ENCODE data around the gene CYP27C1.
"Not testable (repeated sequence)": the region's sequence is repeated elsewhere in the genome, so short reads cannot be mapped to it uniquely, and the experiment has no call there.

The CYP27C1 gene

DNA sequence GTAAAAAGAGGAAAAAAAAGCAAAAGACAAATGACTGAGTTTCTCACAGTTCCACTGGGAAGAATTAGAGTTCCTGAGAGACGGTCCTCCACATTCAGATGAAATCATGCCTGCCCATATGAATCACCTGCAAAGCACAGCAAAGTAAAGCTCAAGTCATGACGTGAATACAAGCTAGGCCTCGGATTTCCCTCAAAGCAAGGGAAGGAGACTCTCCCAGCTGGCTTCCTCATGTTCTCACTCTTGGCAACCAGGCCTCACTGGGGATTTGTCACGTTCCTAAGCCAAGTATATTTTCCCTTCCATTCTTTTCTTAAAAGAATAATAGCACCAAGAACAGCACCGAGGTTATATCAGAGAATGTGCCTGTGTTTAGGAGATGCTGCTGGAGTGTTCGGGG is 47.0 kb downstream of the CYP27C1 start:
- H3K4me1 ChIP-seq (ENCODE audit: control insufficient read depth in 2 of 2, insufficient read depth in 2 of 2, low read length in 2 of 2), result peaks cover 5 to 13% of the 10 kb centered on the region in 2 donors
- no peak overlapping the region for H3K9ac ChIP-seq (ENCODE audit: low read depth in 1 of 2, low read length in 2 of 2)
- H3K27me3 ChIP-seq (ENCODE audit: control insufficient read depth in 2 of 2, insufficient read depth in 2 of 2, low read length in 2 of 2), result no peaks in the 10 kb centered on the region
- no peak overlapping the region for H3K27ac ChIP-seq (ENCODE audit: low read depth in 2 of 2, low read length in 2 of 2)
- no peaks in the 10 kb centered on the region for H3K36me3 ChIP-seq (ENCODE audit: control insufficient read depth in 2 of 2, insufficient read depth in 2 of 2, low read length in 2 of 2)
- H3K9me3 ChIP-seq (ENCODE audit: control insufficient read depth in 2 of 2, low read length in 2 of 2), result no peaks in the 10 kb centered on the region
- no peak overlapping the region for H3K4me3 ChIP-seq (ENCODE audit: low read length in 2 of 2)

DNA sequence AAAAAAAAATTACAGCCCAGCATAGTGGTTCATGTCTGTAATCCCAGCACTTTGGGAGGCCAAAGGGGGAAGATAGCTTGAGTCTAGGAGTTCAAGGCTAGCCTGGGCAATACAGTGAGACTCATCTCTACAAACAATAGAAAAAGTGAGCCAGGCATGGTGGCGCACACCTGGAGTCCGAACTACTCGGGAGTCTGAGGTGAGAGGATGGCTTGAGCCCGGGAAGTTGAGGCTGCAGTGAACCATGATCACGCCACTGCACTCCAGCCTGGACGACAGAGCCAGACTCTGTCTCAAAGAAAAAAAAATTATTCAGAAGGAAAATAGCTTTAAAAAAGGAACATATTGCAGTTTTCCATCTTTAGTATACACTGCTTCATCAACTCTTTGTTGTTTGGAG is 47.8 kb downstream of the CYP27C1 start:
- H3K9ac ChIP-seq (ENCODE audit: low read depth in 1 of 2, low read length in 2 of 2), result no peak overlapping the region
- H3K27me3 ChIP-seq (ENCODE audit: control insufficient read depth in 2 of 2, insufficient read depth in 2 of 2, low read length in 2 of 2), result no peaks in the 10 kb centered on the region
- no peaks in the 10 kb centered on the region for H3K36me3 ChIP-seq (ENCODE audit: control insufficient read depth in 2 of 2, insufficient read depth in 2 of 2, low read length in 2 of 2)
- peaks cover 5 to 13% of the 10 kb centered on the region in 2 donors for H3K4me1 ChIP-seq (ENCODE audit: control insufficient read depth in 2 of 2, insufficient read depth in 2 of 2, low read length in 2 of 2)
- no peaks in the 10 kb centered on the region for H3K9me3 ChIP-seq (ENCODE audit: control insufficient read depth in 2 of 2, low read length in 2 of 2)
- no peak overlapping the region for H3K27ac ChIP-seq (ENCODE audit: low read depth in 2 of 2, low read length in 2 of 2)
- no peak overlapping the region for H3K4me3 ChIP-seq (ENCODE audit: low read length in 2 of 2)

DNA sequence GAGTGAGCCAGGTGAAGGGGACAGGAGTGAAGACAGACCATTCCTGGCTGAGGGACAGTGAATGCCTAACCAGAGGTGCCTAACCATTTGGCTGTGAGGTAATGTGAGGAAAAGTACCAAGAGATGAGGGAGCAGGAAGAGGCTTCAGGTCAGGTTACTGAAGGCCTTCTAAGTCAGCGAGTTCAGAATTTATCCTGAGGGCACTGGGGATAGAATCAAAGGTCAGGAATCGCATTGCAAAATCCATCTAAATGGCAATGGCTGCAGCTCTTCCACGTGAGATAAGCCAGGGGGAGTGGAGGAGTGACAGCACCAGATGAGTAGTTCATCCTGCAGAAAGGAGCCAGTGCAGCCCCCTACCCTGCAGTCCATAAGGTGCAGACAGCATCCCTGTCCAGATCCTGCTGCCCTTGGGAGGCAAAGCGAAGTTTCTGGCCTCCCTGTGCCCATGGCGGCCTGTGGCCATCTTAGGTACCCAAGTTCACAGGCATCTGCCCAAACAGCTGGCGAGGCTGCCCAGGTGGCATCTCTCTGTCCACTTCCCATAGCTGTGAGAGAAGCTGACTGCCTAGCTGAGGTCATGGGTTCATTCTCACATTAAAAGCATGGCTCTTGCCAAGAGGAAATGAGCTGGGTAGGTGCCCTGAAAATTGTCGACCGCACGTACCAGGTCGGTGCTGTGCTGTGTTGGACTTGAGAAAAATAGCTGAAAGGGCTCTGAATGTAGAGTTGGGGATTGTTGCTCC is 49.5 kb downstream of the CYP27C1 start:
- H3K9ac ChIP-seq (ENCODE audit: low read depth in 1 of 2, low read length in 2 of 2), result no peak overlapping the region
- no peak overlapping the region for H3K27ac ChIP-seq (ENCODE audit: low read depth in 2 of 2, low read length in 2 of 2)
- no peaks in the 10 kb centered on the region for H3K27me3 ChIP-seq (ENCODE audit: control insufficient read depth in 2 of 2, insufficient read depth in 2 of 2, low read length in 2 of 2)
- peaks cover 3 to 7% of the 10 kb centered on the region in 2 donors for H3K4me1 ChIP-seq (ENCODE audit: control insufficient read depth in 2 of 2, insufficient read depth in 2 of 2, low read length in 2 of 2)
- H3K36me3 ChIP-seq (ENCODE audit: control insufficient read depth in 2 of 2, insufficient read depth in 2 of 2, low read length in 2 of 2), result no peaks in the 10 kb centered on the region
- H3K9me3 ChIP-seq (ENCODE audit: control insufficient read depth in 2 of 2, low read length in 2 of 2), result no peaks in the 10 kb centered on the region
- H3K4me3 ChIP-seq (ENCODE audit: low read length in 2 of 2), result no peak overlapping the region

DNA sequence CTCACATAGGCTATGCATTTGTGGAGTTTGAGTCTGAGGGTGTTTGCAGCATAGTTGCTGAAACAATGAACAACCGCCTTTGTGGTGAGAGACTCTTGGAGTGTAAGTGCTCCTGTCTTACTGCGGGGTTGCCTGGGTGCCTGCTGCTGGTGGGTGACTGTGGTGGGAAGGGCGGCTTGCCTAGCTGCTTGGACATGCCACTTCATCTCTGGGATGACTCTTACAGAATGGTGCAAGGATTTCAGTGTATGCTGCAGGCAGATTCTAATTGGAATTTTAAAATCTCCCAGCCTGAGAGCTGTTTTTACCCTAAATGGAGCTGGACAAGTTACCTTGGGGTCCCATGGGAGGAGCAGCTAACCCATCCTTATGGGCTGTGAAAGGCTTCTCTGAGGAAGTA is 50.1 kb downstream of the CYP27C1 start:
- no peaks in the 10 kb centered on the region for H3K27me3 ChIP-seq (ENCODE audit: control insufficient read depth in 2 of 2, insufficient read depth in 2 of 2, low read length in 2 of 2)
- no peak overlapping the region for H3K4me3 ChIP-seq (ENCODE audit: low read length in 2 of 2)
- no peaks in the 10 kb centered on the region for H3K36me3 ChIP-seq (ENCODE audit: control insufficient read depth in 2 of 2, insufficient read depth in 2 of 2, low read length in 2 of 2)
- peaks cover 3% of the 10 kb centered on the region in 2 donors for H3K4me1 ChIP-seq (ENCODE audit: control insufficient read depth in 2 of 2, insufficient read depth in 2 of 2, low read length in 2 of 2)
- H3K9me3 ChIP-seq (ENCODE audit: control insufficient read depth in 2 of 2, low read length in 2 of 2), result no peaks in the 10 kb centered on the region
- no peak overlapping the region for H3K9ac ChIP-seq (ENCODE audit: low read depth in 1 of 2, low read length in 2 of 2)
- no peak overlapping the region for H3K27ac ChIP-seq (ENCODE audit: low read depth in 2 of 2, low read length in 2 of 2)

DNA sequence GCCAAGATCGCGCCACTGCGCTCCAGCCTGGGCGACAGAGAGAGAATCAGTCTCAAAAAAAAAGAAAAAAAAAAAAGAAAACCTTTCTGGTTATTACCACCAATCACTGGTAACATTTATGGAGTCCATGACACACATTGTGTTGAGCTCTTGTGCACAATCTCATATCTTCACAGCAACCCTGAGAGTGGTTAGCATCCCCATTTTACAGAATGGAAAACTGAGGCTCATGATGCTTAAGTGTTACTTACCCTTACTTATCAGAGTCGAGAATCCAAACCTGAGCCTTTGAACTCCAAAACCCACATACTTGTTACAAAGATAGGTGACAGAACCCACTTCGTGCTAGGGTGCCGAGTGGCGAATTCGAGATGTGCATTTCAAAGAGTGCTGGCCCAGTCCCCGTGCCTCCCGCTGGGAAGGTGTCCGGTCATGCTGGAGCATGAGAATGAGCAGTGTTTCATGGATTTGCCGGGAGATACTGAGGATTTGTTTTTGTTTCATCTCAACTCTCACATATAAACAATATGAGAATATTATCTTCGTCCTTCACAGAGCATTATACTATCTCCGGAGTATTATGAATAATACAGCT is 50.9 kb downstream of the CYP27C1 start:
- Histone ChIP-seq H3K9ac (ENCODE audit: low read depth in 1 of 2, low read length in 2 of 2) (no peak overlapping the region), H3K27me3 (ENCODE audit: control insufficient read depth in 2 of 2, insufficient read depth in 2 of 2, low read length in 2 of 2) (no peaks in the 10 kb centered on the region), H3K4me3 (ENCODE audit: low read length in 2 of 2) (no peak overlapping the region), H3K9me3 (ENCODE audit: control insufficient read depth in 2 of 2, low read length in 2 of 2) (no peaks in the 10 kb centered on the region), H3K4me1 (ENCODE audit: control insufficient read depth in 2 of 2, insufficient read depth in 2 of 2, low read length in 2 of 2) (no peaks in the 10 kb centered on the region), H3K36me3 (ENCODE audit: control insufficient read depth in 2 of 2, insufficient read depth in 2 of 2, low read length in 2 of 2) (no peaks in the 10 kb centered on the region), H3K27ac (ENCODE audit: low read depth in 2 of 2, low read length in 2 of 2) (no peak overlapping the region)

DNA sequence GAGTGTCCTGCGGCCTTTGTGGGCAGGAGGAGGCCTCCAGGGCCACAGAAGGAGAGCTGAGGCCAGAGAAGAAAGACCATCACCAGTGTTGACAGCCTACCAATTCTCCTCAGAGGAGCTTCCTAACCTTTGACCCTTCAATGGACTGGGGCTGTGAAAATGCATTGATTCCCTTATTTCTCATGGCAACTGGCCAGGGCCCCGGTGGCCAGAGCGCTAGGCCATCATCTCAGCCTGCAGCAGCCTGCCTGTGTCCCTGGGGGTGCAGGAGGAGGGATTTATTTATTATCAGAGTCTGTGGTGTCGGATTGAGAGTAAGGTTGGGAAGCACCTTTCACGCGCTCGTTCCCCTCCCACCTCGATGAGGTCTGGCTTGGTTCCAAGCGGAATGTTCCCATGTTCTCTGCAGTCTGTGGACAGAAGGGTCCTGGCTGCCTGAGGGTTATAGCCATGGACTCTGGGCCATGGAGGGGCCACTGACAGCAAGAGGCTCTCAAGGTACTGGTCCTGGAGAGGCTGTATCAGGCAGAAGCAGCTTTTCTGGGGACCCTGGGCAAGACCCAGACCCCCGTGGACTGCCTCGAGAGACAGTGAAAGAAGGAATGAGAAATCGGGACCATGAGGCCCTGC is 53.8 kb downstream of the CYP27C1 start:
- Histone ChIP-seq H3K4me1 (ENCODE audit: control insufficient read depth in 2 of 2, insufficient read depth in 2 of 2, low read length in 2 of 2) (no peaks in the 10 kb centered on the region), H3K27me3 (ENCODE audit: control insufficient read depth in 2 of 2, insufficient read depth in 2 of 2, low read length in 2 of 2) (no peaks in the 10 kb centered on the region), H3K9ac (ENCODE audit: low read depth in 1 of 2, low read length in 2 of 2) (no peak overlapping the region), H3K36me3 (ENCODE audit: control insufficient read depth in 2 of 2, insufficient read depth in 2 of 2, low read length in 2 of 2) (no peaks in the 10 kb centered on the region), H3K27ac (ENCODE audit: low read depth in 2 of 2, low read length in 2 of 2) (no peak overlapping the region), H3K4me3 (ENCODE audit: low read length in 2 of 2) (no peak overlapping the region), H3K9me3 (ENCODE audit: control insufficient read depth in 2 of 2, low read length in 2 of 2) (no peaks in the 10 kb centered on the region)

DNA sequence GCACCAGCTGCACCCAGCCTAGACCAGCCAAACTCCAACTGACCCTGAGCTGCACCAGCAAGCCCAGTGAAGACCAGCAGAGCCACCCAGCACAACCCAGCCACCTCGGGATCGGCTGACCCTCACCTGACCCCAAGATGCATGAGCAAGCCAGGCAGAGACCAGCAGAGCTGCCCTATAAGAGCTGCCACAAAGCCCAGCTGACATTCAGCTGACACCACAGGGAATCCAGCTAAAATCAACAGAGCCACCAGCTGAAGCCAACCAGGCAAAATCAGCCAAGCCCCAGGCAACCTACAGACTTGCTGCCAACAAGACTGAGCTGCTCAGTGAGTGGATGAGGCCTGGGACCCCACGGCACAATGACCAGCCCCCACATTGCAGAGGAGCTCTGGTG is 54.6 kb downstream of the CYP27C1 start:
- Histone ChIP-seq H3K4me1 (ENCODE audit: control insufficient read depth in 2 of 2, insufficient read depth in 2 of 2, low read length in 2 of 2) (no peaks in the 10 kb centered on the region), H3K4me3 (ENCODE audit: low read length in 2 of 2) (no peak overlapping the region), H3K27me3 (ENCODE audit: control insufficient read depth in 2 of 2, insufficient read depth in 2 of 2, low read length in 2 of 2) (no peaks in the 10 kb centered on the region), H3K36me3 (ENCODE audit: control insufficient read depth in 2 of 2, insufficient read depth in 2 of 2, low read length in 2 of 2) (no peaks in the 10 kb centered on the region), H3K27ac (ENCODE audit: low read depth in 2 of 2, low read length in 2 of 2) (no peak overlapping the region), H3K9ac (ENCODE audit: low read depth in 1 of 2, low read length in 2 of 2) (no peak overlapping the region), H3K9me3 (ENCODE audit: control insufficient read depth in 2 of 2, low read length in 2 of 2) (no peaks in the 10 kb centered on the region)

DNA sequence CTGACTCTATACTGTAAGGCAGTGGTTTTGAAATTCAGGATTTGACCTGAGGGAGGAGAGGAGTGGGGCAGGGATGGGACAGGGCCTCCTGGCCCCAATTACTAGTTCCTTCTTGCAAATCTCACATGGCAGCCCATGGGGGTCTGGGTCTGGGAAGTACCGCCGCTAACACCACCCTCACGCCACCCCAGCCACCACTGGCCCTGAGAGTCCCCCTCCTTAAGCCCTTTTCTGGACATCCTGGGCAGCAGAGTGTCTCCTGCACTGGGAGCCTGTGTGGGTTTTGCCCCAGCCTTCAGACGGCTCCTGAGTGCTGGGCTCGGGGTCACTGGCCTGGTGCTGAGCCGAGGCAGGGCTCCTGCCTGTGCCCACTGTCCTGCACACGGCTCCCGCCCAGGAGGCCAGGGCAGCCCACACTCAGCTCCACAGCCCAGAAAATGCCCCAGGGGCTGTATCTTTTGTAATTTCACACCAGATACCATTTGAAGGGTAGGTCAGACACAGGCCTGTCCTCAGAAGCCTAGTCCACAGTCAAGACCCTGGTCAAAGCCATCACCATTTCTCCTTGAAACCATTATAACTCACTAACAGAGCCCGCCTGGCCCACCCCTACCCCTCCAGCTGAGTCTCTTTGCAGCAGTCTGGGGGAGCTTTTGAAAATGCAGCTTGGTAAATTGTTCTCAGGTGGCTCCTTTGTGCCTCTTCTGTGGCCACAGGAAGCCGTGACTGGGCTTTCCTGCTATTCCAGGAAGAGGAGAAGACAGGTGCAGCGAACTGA is 55.1 kb downstream of the CYP27C1 start:
- Histone ChIP-seq H3K4me3 (ENCODE audit: low read length in 2 of 2) (no peak overlapping the region), H3K4me1 (ENCODE audit: control insufficient read depth in 2 of 2, insufficient read depth in 2 of 2, low read length in 2 of 2) (no peaks in the 10 kb centered on the region), H3K27me3 (ENCODE audit: control insufficient read depth in 2 of 2, insufficient read depth in 2 of 2, low read length in 2 of 2) (no peaks in the 10 kb centered on the region), H3K9ac (ENCODE audit: low read depth in 1 of 2, low read length in 2 of 2) (no peak overlapping the region), H3K36me3 (ENCODE audit: control insufficient read depth in 2 of 2, insufficient read depth in 2 of 2, low read length in 2 of 2) (no peaks in the 10 kb centered on the region), H3K9me3 (ENCODE audit: control insufficient read depth in 2 of 2, low read length in 2 of 2) (no peaks in the 10 kb centered on the region), H3K27ac (ENCODE audit: low read depth in 2 of 2, low read length in 2 of 2) (no peak overlapping the region)

DNA sequence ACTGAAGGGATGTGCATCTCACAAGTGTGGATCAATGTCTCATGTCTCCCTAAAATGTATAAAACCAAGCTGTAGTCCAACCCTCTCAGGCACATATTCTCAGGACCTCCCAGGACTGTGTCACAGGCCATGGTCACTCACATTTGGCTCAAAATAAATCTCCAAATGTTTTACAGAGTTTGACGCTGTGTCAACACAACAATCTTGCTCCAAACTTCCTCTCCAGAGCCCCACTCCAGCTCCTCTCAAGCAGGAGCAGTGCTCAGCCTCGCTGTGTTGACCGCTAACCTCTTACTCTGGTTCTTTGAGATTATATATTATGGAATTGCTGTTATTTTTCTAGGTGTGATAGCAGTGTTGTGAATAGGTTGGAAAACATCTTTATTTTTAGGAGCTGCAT is 56.2 kb downstream of the CYP27C1 start:
- H3K27me3 ChIP-seq (ENCODE audit: control insufficient read depth in 2 of 2, insufficient read depth in 2 of 2, low read length in 2 of 2), result no peaks in the 10 kb centered on the region
- no peak overlapping the region for H3K4me3 ChIP-seq (ENCODE audit: low read length in 2 of 2)
- H3K36me3 ChIP-seq (ENCODE audit: control insufficient read depth in 2 of 2, insufficient read depth in 2 of 2, low read length in 2 of 2), result no peaks in the 10 kb centered on the region
- H3K27ac ChIP-seq (ENCODE audit: low read depth in 2 of 2, low read length in 2 of 2), result no peak overlapping the region
- no peaks in the 10 kb centered on the region for H3K9me3 ChIP-seq (ENCODE audit: control insufficient read depth in 2 of 2, low read length in 2 of 2)
- H3K4me1 ChIP-seq (ENCODE audit: control insufficient read depth in 2 of 2, insufficient read depth in 2 of 2, low read length in 2 of 2), result no peaks in the 10 kb centered on the region
- no peak overlapping the region for H3K9ac ChIP-seq (ENCODE audit: low read depth in 1 of 2, low read length in 2 of 2)

DNA sequence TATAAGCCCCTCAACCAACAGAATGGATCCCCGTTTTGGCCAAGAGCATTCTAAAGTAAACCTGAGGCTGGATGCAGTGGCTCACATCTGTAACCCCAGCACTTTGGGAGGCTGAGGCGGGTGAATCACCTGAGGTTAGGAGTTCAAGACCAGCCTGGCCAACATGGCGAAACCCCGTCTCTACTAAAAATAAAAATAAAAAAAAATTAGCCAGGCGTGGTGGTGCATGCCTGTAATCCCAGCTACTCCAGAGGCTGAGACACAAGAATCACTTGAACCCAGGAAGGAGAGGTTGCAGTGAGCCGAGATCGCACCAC is 57.1 kb downstream of the CYP27C1 start:
- H3K9ac ChIP-seq (ENCODE audit: low read depth in 1 of 2, low read length in 2 of 2); H3K36me3 ChIP-seq (ENCODE audit: control insufficient read depth in 2 of 2, insufficient read depth in 2 of 2, low read length in 2 of 2); H3K9me3 ChIP-seq (ENCODE audit: control insufficient read depth in 2 of 2, low read length in 2 of 2); H3K27me3 ChIP-seq (ENCODE audit: control insufficient read depth in 2 of 2, insufficient read depth in 2 of 2, low read length in 2 of 2); H3K4me3 ChIP-seq (ENCODE audit: low read length in 2 of 2); H3K27ac ChIP-seq (ENCODE audit: low read depth in 2 of 2, low read length in 2 of 2); H3K4me1 ChIP-seq (ENCODE audit: control insufficient read depth in 2 of 2, insufficient read depth in 2 of 2, low read length in 2 of 2): not testable (repeated sequence)
